K562 (cell line): ENCODE results near the gene CFAP97D1. TPM values are rescaled to one million over a fixed set of nuclear protein-coding genes. Genes with fewer than 3 reads are reported as not detected.

Experiments
- CREB1 ChIP-seq, 2 experiments: sonication (generic) in 1 of 2; formaldehyde crosslinking in 1 of 2; IDR thresholded peaks; 2 replicates each; pipeline versions ENCODE4 v1.6.1 to v1.8.0; 2012 to 2022; ENCODE audit warnings: inconsistent platforms in 1 of 2, mild to moderate bottlenecking in 1 of 2, missing genetic modification reagents in 1 of 2, moderate library complexity in 1 of 2
- FOSL1 ChIP-seq: fragments of 200-800 bp; sonication (Bioruptor generic); conservative IDR thresholded peaks from 2 replicates; pipeline ENCODE4 v1.6.1; 2016; ENCODE audit warnings: missing genetic modification characterization, missing compliant biosample characterization
- HDAC1 ChIP-seq, 2 experiments: fragments of 450-650 bp; IDR thresholded peaks; 2 replicates each; pipeline ENCODE4 v1.6.1; 2016 to 2017; ENCODE audit warnings: inconsistent platforms in 1 of 2, mild to moderate bottlenecking in 1 of 2, moderate library complexity in 1 of 2
- MAFK ChIP-seq: IDR thresholded peaks from 2 replicates; pipeline ENCODE4 v1.6.1; 2011; ENCODE audit warnings: low read length, improper control_type of control experiment
- NCOA6 ChIP-seq: fragments of 450-650 bp; IDR thresholded peaks from 2 replicates; pipeline ENCODE4 v1.6.1; 2017; ENCODE audit warnings: mild to moderate bottlenecking
- PHB2 ChIP-seq: fragments of 450-650 bp; IDR thresholded peaks from 2 replicates; pipeline ENCODE4 v1.6.1; 2017; ENCODE audit warnings: low read depth
- POLR2AphosphoS2 ChIP-seq: IDR thresholded peaks from 2 replicates; pipeline ENCODE4 v1.6.1; 2012; ENCODE audit warnings: low read length, improper control_type of control experiment
- RBFOX2 ChIP-seq: fragments of 200-400 bp; formaldehyde crosslinking; IDR thresholded peaks from 2 replicates; pipeline ENCODE4 v1.6.1; 2017; ENCODE audit warnings: low read depth, mild to moderate bottlenecking, low read length, moderate library complexity
- RFX1 ChIP-seq: fragments of 450-650 bp; IDR thresholded peaks from 2 replicates; pipeline ENCODE4 v1.6.1; 2016; ENCODE audit warnings: mild to moderate bottlenecking, moderate library complexity
- SIN3A ChIP-seq, 2 experiments: fragments of 150-350 bp in 1 of 2; IDR thresholded peaks; 2 replicates each; pipeline ENCODE4 v1.6.1; 2011 to 2016; ENCODE audit warnings: borderline replicate concordance in 2 of 2, low read depth in 2 of 2, low read length in 2 of 2, mild to moderate bottlenecking in 2 of 2, moderate library complexity in 2 of 2; ENCODE audit not compliant: control insufficient read depth in 1 of 2
- TARDBP ChIP-seq: fragments of 450-650 bp; IDR thresholded peaks from 2 replicates; pipeline ENCODE4 v1.6.1; 2016
- ZNF444 ChIP-seq: fragments of 250-450 bp; sonication (Bioruptor Pico); IDR thresholded peaks from 2 replicates; pipeline ENCODE4 v1.4.0; 2020; ENCODE audit warnings: mild to moderate bottlenecking, moderate library complexity
- polyA plus RNA-seq, 8 experiments: library from polyadenylated mRNA; depleted of rRNA in 4 of 8; stranded (reverse) in 5 of 8; unstranded in 3 of 8; fragments of >200 nt; fragmentation: Nextera tagmentation in 2 of 8; fragmentation: Illumina TruSeq in 1 of 8; extraction: Ambion mirVana in 2 of 8; extraction: Trizol in 1 of 8; gene quantifications; 2 replicates each; pipeline versions ENCODE4 v1.2.1 to v1.2.3, GENCODE V29; 2011 to 2014; ENCODE audit warnings: inconsistent platforms in 1 of 8, missing spikeins in 1 of 8
- total RNA-seq, 7 experiments: library from RNA; depleted of rRNA in 6 of 7; stranded (reverse); fragments of >200 nt in 6 of 7; fragmentation: Illumina TruSeq in 2 of 7; extraction: Trizol in 2 of 7; gene quantifications; 2 replicates each; pipeline versions ENCODE4 v1.2.1 to v1.2.3, GENCODE V29; 2011 to 2021; ENCODE audit warnings: low replicate concordance in 1 of 7
- TF ChIP-seq, protein P1 (sequence below), 2 experiments: fragments of 450-650 bp; conservative IDR thresholded peaks; 2 replicates each; pipeline ENCODE4 v1.6.1; 2017; ENCODE audit warnings: mild to moderate bottlenecking in 2 of 2, moderate library complexity in 2 of 2
- TF ChIP-seq, protein P2 (sequence below): sonication (generic); formaldehyde crosslinking; IDR thresholded peaks from 2 replicates; pipeline ENCODE4 v1.8.0; 2022; ENCODE audit warnings: mild to moderate bottlenecking, missing genetic modification reagents
- TF ChIP-seq, protein P3 (sequence below), 2 experiments: IDR thresholded peaks; 2 replicates each; pipeline ENCODE4 v1.6.1; 2011; ENCODE audit warnings: borderline replicate concordance in 1 of 2, control low read depth in 1 of 2, low read depth in 1 of 2, low read length in 1 of 2, mild to moderate bottlenecking in 1 of 2, mixed read lengths in 1 of 2, moderate library complexity in 1 of 2; ENCODE audit not compliant: insufficient read depth in 1 of 2, insufficient read length in 1 of 2, poor library complexity in 1 of 2, severe bottlenecking in 1 of 2; ENCODE audit errors: extremely low read depth in 1 of 2

CFAP97D1 gene
- total and polyA plus RNA-seq, 9 of the 15 experiments (the other 6 are each of a cell fraction or from before 2014, with no cell fraction given): not detected

DNA sequence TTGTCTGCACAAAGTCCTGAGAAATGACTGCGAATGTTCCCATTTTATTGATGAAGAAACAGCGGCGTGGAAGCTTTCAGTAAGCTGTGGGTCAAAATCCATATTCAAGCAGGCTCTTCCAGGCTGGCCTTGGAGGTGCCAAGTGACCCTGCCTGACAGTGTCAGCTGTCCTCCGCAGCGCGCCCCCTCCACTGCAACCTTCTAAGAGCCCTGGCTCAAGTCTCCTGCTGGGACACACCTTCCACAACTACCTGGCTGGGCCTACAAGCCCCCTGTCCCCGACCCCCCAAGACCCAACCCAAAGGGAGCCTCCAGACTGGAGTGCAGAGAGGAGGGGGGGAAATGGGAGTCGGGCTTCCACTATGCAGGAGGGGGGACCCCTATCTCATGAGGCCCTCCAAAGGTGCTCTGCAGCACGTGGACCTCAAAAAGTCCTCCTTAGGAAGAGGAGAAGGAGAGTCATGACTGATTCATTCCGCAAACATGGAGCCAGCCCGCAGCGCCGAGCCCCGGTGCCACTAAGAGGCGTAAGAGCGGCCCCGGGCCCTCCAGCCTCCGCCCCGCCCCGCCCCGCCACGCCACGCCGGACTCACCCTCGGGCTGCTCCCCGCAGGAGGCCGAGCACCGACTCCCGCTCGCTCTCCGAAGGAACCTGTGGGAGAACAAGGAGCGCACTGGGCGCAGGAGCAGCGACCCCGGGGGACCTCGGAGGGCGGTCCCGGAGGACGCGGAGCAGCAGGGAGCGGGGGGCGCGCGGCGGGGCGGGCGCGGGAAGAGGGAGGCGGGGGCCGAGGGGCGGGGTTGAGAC lies 52.1 kb downstream of the CFAP97D1 start (continued):
- TF ChIP-seq RBFOX2 (peak; percentile 32; the same call in 1 of the 2 replicates), TARDBP (no peak), NCOA6 (no peak), CREB1 (IDR thresholded peaks at IDR 0.05) (no peak), CREB1 (CRISPR knock-in tag; IDR thresholded peaks at IDR 0.05) (peak; percentile 39; the same call in 1 of the 2 replicates), PHB2 (no peak), POLR2AphosphoS2 (no peak), ZNF444 (no peak), SIN3A (IDR thresholded peaks at IDR 0.05; ENCODE audit: borderline replicate concordance in 2 of 2, control insufficient read depth in 1 of 2, low read depth in 2 of 2, low read length in 2 of 2) (0 out of 4 replicates have a peak, but pooled peaks of 1 of the 2 experiments have one; percentile 12), FOSL1 (peak; percentile 58), RFX1 (no peak), HDAC1 (IDR thresholded peaks at IDR 0.05) (peak in 1 of 2 experiments; percentile 49; a peak in 1 of 4 replicates), MAFK (no peak)
- TF ChIP-seq, protein P1, sequence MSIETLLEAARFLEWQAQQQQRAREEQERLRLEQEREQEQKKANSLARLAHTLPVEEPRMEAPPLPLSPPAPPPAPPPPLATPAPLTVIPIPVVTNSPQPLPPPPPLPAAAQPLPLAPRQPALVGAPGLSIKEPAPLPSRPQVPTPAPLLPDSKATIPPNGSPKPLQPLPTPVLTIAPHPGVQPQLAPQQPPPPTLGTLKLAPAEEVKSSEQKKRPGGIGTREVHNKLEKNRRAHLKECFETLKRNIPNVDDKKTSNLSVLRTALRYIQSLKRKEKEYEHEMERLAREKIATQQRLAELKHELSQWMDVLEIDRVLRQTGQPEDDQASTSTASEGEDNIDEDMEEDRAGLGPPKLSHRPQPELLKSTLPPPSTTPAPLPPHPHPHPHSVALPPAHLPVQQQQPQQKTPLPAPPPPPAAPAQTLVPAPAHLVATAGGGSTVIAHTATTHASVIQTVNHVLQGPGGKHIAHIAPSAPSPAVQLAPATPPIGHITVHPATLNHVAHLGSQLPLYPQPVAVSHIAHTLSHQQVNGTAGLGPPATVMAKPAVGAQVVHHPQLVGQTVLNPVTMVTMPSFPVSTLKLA (conservative IDR thresholded peaks at IDR 0.05): peak; percentile 22 to 55; a peak in 1 of 4 replicates
- TF ChIP-seq, protein P2, sequence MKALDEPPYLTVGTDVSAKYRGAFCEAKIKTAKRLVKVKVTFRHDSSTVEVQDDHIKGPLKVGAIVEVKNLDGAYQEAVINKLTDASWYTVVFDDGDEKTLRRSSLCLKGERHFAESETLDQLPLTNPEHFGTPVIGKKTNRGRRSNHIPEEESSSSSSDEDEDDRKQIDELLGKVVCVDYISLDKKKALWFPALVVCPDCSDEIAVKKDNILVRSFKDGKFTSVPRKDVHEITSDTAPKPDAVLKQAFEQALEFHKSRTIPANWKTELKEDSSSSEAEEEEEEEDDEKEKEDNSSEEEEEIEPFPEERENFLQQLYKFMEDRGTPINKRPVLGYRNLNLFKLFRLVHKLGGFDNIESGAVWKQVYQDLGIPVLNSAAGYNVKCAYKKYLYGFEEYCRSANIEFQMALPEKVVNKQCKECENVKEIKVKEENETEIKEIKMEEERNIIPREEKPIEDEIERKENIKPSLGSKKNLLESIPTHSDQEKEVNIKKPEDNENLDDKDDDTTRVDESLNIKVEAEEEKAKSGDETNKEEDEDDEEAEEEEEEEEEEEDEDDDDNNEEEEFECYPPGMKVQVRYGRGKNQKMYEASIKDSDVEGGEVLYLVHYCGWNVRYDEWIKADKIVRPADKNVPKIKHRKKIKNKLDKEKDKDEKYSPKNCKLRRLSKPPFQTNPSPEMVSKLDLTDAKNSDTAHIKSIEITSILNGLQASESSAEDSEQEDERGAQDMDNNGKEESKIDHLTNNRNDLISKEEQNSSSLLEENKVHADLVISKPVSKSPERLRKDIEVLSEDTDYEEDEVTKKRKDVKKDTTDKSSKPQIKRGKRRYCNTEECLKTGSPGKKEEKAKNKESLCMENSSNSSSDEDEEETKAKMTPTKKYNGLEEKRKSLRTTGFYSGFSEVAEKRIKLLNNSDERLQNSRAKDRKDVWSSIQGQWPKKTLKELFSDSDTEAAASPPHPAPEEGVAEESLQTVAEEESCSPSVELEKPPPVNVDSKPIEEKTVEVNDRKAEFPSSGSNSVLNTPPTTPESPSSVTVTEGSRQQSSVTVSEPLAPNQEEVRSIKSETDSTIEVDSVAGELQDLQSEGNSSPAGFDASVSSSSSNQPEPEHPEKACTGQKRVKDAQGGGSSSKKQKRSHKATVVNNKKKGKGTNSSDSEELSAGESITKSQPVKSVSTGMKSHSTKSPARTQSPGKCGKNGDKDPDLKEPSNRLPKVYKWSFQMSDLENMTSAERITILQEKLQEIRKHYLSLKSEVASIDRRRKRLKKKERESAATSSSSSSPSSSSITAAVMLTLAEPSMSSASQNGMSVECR: no peak
- TF ChIP-seq, protein P3, sequence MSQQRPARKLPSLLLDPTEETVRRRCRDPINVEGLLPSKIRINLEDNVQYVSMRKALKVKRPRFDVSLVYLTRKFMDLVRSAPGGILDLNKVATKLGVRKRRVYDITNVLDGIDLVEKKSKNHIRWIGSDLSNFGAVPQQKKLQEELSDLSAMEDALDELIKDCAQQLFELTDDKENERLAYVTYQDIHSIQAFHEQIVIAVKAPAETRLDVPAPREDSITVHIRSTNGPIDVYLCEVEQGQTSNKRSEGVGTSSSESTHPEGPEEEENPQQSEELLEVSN (IDR thresholded peaks at IDR 0.05; ENCODE audit: borderline replicate concordance in 1 of 2, extremely low read depth in 1 of 2, insufficient read depth in 1 of 2, insufficient read length in 1 of 2, low read depth in 1 of 2, low read length in 1 of 2, poor library complexity in 1 of 2, severe bottlenecking in 1 of 2): peak; percentile 10 to 71
